Breast epithelium (tissue), 4 donors: ENCODE data around the gene KIAA0753. TPM values are rescaled to one million over a fixed set of nuclear protein-coding genes. Genes with fewer than 3 reads are reported as not detected.

Experiments used
- DNase-seq, 2 donors: peaks; one replicate each; pipeline ENCODE4 v3.0.0-alpha.2; 2019; ENCODE audit warnings: low spot score in 2 of 2
- H3K27ac ChIP-seq, 2 donors: fragments of 200-600 bp; sonication (generic) in 1 of 2; one replicate each; pipeline ENCODE4 v1.5.1; 2016 to 2019; ENCODE audit warnings: mild to moderate bottlenecking in 1 of 2
- H3K27me3 ChIP-seq, 2 donors: fragments of 200-600 bp; sonication (generic) in 1 of 2; one replicate each; pipeline versions ENCODE4 v1.5.1 to v1.6.0; 2017 to 2019; ENCODE audit warnings: control low read depth in 1 of 2, mild to moderate bottlenecking in 1 of 2
- H3K36me3 ChIP-seq: fragments of 200-600 bp; one replicate; pipeline ENCODE4 v1.5.1; 2019
- H3K4me1 ChIP-seq, 2 donors: fragments of 200-600 bp; sonication (generic); one replicate each; pipeline ENCODE4 v1.5.1; 2016 to 2019; ENCODE audit warnings: control low read depth in 1 of 2
- H3K4me3 ChIP-seq, 3 donors: fragments of 200-600 bp; sonication (generic); 1 replicate in 2 of 3; 2 replicates in 1 of 3; pipeline ENCODE4 v1.5.1; 2016 to 2019; ENCODE audit warnings: mild to moderate bottlenecking in 3 of 3, moderate library complexity in 2 of 3
- H3K9me3 ChIP-seq, 2 donors: fragments of 200-600 bp; sonication (generic) in 1 of 2; one replicate each; pipeline ENCODE4 v1.5.1; 2016 to 2019; ENCODE audit warnings: control low read depth in 1 of 2
- POLR2A ChIP-seq: fragments of 450-650 bp; IDR thresholded peaks from one replicate; pipeline ENCODE4 v1.6.1; 2016; ENCODE audit warnings: antibody characterized with exemption, mild to moderate bottlenecking, moderate library complexity
- POLR2AphosphoS5 ChIP-seq, 3 donors: sonication (generic); formaldehyde crosslinking; IDR thresholded peaks; one replicate each; pipeline ENCODE4 v1.6.1; 2017; ENCODE audit warnings: antibody characterized with exemption in 3 of 3
- intact Hi-C: fragments of 100-400 bp; cut with DNase I; formaldehyde crosslinking; loops from one replicate; pipeline ENCODE4 v1.15.1; 2023; ENCODE audit warnings: low total_unique reads
- total RNA-seq, 3 donors: library from RNA; depleted of rRNA; stranded (reverse); fragments of >200 nt; gene quantifications; one replicate each; pipeline ENCODE4 v1.1.0, GENCODE V29; 2016
- TF ChIP-seq, protein P1 (sequence below), 3 donors: fragments of 450-650 bp; IDR thresholded peaks; one replicate each; pipeline ENCODE4 v1.5.1; 2016 to 2017; ENCODE audit warnings: antibody characterized with exemption in 3 of 3, mild to moderate bottlenecking in 3 of 3, moderate library complexity in 3 of 3

Gene KIAA0753
- total RNA-seq, 3 donors from 2014 or later = 10.1 to 26.5 (median 25.6) TPM

DNA sequence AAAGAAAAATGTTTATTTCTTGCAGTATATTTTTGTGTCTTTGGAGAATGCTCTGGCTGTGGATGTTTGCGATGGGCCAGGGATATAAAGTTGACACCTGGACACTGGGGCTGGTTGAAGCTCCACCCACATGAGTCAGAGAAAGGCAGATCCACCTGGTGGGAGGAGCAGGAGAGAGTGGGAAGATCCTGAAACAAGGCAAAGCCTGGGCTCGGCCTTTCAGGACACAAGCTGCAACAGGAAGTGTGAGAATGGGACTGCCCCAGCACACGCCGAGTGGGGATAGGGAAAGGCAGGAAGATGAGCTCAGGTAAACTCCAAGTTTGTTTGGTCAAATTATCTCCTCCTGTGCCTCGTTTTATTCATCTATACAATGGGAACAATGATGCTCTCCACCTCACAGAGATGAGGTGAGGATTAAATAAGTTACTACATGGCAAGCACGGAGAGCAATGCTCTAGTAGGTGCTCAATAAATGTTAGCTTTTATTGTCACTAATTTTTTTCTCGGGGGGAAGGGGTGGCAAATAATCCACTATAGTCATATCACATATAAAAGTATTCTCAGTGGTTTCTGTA is 62.7 kb downstream of the KIAA0753 start:
- DNase-seq = no peak
- Histone ChIP-seq H3K27me3 (no peaks in the 10 kb centered on the region), H3K4me1 (no peaks in the 10 kb centered on the region), H3K9me3 (no peaks in the 10 kb centered on the region), H3K36me3 (no peaks in the 10 kb centered on the region), H3K4me3 (no peak overlapping the region), H3K27ac (no peak overlapping the region)
- intact Hi-C loops = no loop called here
- no peak for TF ChIP-seq POLR2AphosphoS5 (IDR thresholded peaks at IDR 0.05)
- TF ChIP-seq, protein P1, sequence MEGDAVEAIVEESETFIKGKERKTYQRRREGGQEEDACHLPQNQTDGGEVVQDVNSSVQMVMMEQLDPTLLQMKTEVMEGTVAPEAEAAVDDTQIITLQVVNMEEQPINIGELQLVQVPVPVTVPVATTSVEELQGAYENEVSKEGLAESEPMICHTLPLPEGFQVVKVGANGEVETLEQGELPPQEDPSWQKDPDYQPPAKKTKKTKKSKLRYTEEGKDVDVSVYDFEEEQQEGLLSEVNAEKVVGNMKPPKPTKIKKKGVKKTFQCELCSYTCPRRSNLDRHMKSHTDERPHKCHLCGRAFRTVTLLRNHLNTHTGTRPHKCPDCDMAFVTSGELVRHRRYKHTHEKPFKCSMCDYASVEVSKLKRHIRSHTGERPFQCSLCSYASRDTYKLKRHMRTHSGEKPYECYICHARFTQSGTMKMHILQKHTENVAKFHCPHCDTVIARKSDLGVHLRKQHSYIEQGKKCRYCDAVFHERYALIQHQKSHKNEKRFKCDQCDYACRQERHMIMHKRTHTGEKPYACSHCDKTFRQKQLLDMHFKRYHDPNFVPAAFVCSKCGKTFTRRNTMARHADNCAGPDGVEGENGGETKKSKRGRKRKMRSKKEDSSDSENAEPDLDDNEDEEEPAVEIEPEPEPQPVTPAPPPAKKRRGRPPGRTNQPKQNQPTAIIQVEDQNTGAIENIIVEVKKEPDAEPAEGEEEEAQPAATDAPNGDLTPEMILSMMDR (IDR thresholded peaks at IDR 0.05) = no peak
- no peak for TF ChIP-seq POLR2A

DNA sequence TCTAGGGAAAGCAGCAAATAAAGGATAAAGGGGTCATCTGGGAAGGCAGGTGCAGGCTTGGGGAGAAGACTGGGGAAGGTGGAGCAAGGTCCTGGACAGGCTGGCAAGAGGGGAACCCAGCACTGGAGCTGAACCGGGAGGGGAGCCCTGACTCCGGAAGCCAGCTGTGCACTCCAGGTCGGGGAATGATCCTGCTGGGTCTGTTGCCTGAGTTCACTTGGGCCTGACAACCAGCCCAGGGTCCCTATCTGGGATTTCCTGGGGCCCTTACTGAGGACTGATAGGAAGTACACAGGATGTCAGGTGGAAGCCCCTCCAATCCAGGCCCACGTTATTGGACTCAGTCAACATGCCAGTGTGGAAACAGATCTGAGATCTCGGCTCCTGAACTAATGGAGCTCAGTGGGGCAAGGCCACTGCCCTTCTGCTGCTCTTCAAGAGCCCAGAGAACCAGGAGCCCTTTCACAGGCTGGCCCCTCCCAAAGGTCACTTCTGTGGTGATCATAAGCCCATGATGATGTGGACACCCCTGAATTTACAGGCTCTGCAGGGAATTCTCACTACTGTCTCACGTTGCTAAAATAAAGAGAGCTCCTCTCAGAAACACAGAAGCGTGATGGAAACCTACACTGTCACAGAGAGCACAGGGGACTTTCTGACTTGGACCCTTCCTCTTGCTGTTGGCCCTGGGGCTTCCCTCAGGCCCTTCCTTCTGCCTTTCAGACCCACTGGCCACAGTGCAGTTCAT is 64.3 kb downstream of the KIAA0753 start:
- no peak overlapping the region for H3K4me3 ChIP-seq
- intact Hi-C loops = no loop called here
- no peaks in the 10 kb centered on the region for H3K27me3 ChIP-seq
- TF ChIP-seq POLR2A (no peak), POLR2AphosphoS5 (IDR thresholded peaks at IDR 0.05) (no peak)
- TF ChIP-seq, protein P1 (IDR thresholded peaks at IDR 0.05) = no peak
- no peak for DNase-seq
- H3K36me3 ChIP-seq = no peaks in the 10 kb centered on the region
- no peaks in the 10 kb centered on the region for H3K4me1 ChIP-seq
- H3K9me3 ChIP-seq = no peaks in the 10 kb centered on the region
- H3K27ac ChIP-seq = peak overlapping the region in 1 of 2 donors; percentile 66

DNA sequence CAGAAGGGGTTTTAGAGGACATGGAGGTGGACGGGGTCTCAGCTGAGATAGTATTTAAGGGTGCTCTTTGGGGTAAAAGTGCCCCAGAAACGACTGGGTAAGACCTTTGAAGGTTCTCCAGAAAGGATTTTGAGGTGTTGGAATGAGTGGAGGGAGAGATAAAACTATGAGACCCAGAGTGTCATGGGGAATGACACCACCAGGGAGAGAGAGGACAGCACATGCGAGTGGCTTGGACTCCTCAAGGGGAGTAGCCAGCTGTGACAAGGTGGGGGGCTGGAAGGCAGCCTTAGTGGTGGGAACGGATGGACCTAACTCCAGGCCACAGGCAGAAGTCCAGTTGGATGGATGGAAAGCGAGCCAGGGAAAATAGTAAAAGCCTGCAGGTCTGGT is 64.9 kb downstream of the KIAA0753 start:
- H3K9me3 ChIP-seq = no peaks in the 10 kb centered on the region
- DNase-seq = no peak
- intact Hi-C loops = no loop called here

DNA sequence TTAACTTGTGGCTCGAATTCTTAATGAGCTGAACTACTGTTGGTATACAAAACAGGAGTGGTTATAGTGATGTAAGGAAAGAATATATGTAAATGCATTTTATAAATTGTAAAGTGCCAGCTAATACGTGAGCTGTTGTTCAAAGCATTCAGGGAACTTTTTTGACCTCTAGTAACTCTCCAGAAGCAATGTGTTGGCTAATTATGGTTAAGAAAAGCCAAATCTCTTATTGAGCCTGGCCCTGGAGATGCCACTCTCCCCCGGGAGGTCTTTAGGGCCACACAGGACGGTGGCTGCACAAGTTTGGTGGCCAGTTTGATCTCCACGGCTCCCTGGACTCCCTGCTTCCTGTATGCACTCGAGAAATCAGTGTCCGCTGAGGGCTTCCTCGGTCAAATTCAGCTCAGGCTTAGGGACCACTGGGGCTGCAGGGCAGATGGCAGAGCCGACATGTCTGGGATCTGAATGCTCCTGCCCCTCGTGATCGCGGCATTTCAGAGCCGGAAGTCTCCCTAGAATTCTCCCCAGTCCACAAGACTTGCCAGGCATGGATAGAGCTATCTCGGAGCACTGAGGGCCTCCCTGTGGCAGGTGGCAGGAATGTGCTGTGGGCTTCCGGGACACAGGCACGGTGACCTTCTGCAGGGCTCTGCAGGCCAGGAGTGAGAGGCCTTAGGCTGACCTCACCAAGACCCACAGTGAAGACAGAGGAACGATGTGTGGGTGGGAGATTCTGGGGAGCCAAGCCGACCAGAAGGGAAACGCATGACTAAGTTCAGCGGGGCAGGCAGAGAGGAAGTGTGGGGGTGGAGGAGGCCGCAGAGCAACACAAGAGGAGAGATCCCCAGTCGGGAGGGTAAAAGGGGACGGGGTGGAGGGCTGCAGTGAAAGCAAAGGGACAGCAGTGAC is 65.6 kb downstream of the KIAA0753 start:
- Histone ChIP-seq H3K36me3 (no peaks in the 10 kb centered on the region), H3K4me3 (peak overlapping the region in 1 of 3 donors; percentile 6), H3K27ac (peak overlapping the region; percentile 4 to 66), H3K27me3 (no peaks in the 10 kb centered on the region), H3K4me1 (no peaks in the 10 kb centered on the region), H3K9me3 (no peaks in the 10 kb centered on the region)
- intact Hi-C loops = no loop called here
- no peak for DNase-seq
- TF ChIP-seq POLR2AphosphoS5 (IDR thresholded peaks at IDR 0.05) = no peak
- no peak for TF ChIP-seq POLR2A
- TF ChIP-seq, protein P1 (IDR thresholded peaks at IDR 0.05) = no peak

More for the DNA sequence above, 64.9 kb downstream of the KIAA0753 start:
- Histone ChIP-seq H3K4me3 (no peak overlapping the region), H3K36me3 (no peaks in the 10 kb centered on the region), H3K27me3 (no peaks in the 10 kb centered on the region), H3K4me1 (no peaks in the 10 kb centered on the region), H3K27ac (peak overlapping the region; percentile 4 to 66)
- TF ChIP-seq POLR2A = no peak
- TF ChIP-seq, protein P1 (IDR thresholded peaks at IDR 0.05) = no peak
- no peak for TF ChIP-seq POLR2AphosphoS5 (IDR thresholded peaks at IDR 0.05)
